22Rv1 (cell line): Measurements from ENCODE around the gene WWC2.

Experiments
- H3K27ac ChIP-seq: fragments of 450-650 bp; 2 replicates; pipeline ENCODE4 v1.5.1; 2017
- CTCF ChIP-seq: fragments of 450-650 bp; IDR thresholded peaks from 2 replicates; pipeline ENCODE4 v1.5.1; 2017; ENCODE audit warnings: mild to moderate bottlenecking
- ZFX ChIP-seq: fragments of 450-650 bp; IDR thresholded peaks from 2 replicates; pipeline ENCODE4 v1.6.1; 2017; ENCODE audit warnings: antibody characterized with exemption, borderline replicate concordance

The WWC2 gene

DNA sequence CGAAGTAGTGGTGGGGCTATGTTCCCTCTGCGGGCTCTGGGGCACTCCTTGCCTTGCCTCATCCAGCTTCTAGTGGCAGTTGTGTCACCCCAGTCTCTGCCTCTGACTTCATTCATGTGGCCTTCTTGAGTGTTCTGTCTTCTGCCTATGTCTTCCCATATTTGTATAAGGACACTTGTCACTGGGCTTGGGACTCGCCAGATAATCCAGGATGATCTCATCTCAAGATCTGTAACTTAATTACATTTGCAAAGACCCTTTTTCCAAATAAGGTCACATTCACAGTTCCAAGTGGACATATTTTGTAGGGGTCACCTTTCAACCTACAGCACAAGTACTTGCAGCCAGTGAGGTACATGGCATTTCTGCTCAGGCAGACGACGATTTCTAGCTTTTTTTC, 253.5 kb downstream of the WWC2 start:
- no peak overlapping the region for H3K27ac ChIP-seq
- no peak for TF ChIP-seq CTCF
- TF ChIP-seq ZFX, result no peak

- no peak overlapping the region for H3K27ac ChIP-seq
- TF ChIP-seq CTCF (no peak), ZFX (no peak)
These were observed 254.5 kb downstream of the WWC2 start for GRCh38 chr4:183353557-183353956.

DNA sequence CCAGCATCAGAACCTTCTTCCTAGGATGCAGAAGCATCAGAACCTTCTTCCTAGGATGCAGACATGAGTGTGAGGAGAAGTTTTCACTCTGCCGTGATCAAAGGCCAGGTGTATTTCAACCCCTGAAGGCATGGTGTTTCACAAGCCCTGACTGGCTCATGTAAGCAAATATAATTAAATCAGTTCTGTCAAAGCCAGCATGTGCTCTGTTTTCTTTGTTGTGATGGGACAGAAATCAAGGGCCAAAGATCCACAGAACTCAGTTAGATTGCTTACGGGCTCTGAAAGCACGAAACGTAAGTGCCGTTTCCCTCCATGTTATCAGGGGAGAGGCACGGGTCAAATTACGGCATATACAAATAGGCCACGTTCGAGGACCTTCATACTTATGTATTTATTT, 255.2 kb downstream of the WWC2 start:
- TF ChIP-seq CTCF, result no peak
- no peak for TF ChIP-seq ZFX
- H3K27ac ChIP-seq, result no peak overlapping the region

DNA sequence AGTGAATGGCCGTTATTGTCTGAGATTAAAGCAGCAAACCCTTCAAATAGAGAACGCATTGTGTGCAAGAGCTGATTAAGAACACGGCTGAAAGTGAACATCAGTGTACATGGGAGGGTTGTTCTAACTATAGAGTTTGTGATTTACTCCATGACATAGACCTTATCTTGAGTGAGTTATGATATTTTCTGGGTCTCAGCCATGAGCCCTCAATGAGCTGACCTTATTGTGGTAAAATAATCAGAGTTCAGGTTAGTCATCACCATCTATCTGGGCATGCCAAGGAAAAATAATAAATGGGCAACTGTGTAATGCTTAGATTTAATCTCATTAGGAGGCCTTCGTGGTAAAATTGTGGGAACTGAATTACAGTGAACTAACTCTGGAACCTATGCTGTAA, 256.3 kb downstream of the WWC2 start:
- no peak overlapping the region for H3K27ac ChIP-seq
- TF ChIP-seq CTCF (no peak), ZFX (no peak)

GRCh38 chr4:183356173-183356830, 257.2 kb downstream of the WWC2 start:
- no peak for TF ChIP-seq ZFX
- no peak for TF ChIP-seq CTCF
- no peak overlapping the region for H3K27ac ChIP-seq

GRCh38 chr4:183356931-183357675, 258.0 kb downstream of the WWC2 start:
- TF ChIP-seq CTCF (no peak), ZFX (no peak)

GRCh38 chr4:183358215-183358755, 259.2 kb downstream of the WWC2 start:
- no peak for TF ChIP-seq CTCF
- no peak for TF ChIP-seq ZFX

More at GRCh38 chr4:183356931-183357675, 258.0 kb downstream of the WWC2 start:
- H3K27ac ChIP-seq, result no peak overlapping the region

More at GRCh38 chr4:183358215-183358755, 259.2 kb downstream of the WWC2 start:
- H3K27ac ChIP-seq, result no peak overlapping the region
